ENCODE results near the gene FBXO42.
"Not testable (repeated sequence)": the region's sequence is repeated elsewhere in the genome, so short reads cannot be mapped to it uniquely, and the experiment has no call there.

The FBXO42 gene

GRCh38 chr1:16257968-16258367, 94.3 kb downstream of the FBXO42 start:
- H3K4me3 ChIP-seq (ENCODE audit: low read depth in 1 of 2, low read length in 1 of 2), result no peak overlapping the region
- no peak overlapping the region for H3K27ac ChIP-seq
- H3K36me3 ChIP-seq, result peaks cover 39% of the 10 kb centered on the region
- TF ChIP-seq CTCF (IDR thresholded peaks at IDR 0.05), result no peak
- H3K27me3 ChIP-seq, result no peaks in the 10 kb centered on the region
- H3K4me1 ChIP-seq (ENCODE audit: control insufficient read depth in 1 of 2, insufficient read depth in 1 of 2, low read depth in 1 of 2, low read length in 1 of 2), result no peaks in the 10 kb centered on the region
- no peaks in the 10 kb centered on the region for H3K9me3 ChIP-seq

- not testable (repeated sequence) for H3K9me3 ChIP-seq; H3K4me3 ChIP-seq (ENCODE audit: low read depth in 1 of 2, low read length in 1 of 2); H3K27ac ChIP-seq; H3K4me1 ChIP-seq (ENCODE audit: control insufficient read depth in 1 of 2, insufficient read depth in 1 of 2, low read depth in 1 of 2, low read length in 1 of 2); H3K27me3 ChIP-seq
- H3K36me3 ChIP-seq, result peaks cover 43% of the 10 kb centered on the region
Observed at GRCh38 chr1:16257556-16257955, 94.7 kb downstream of the FBXO42 start.

GRCh38 chr1:16256478-16256877, 95.8 kb downstream of the FBXO42 start:
- TF ChIP-seq CTCF (IDR thresholded peaks at IDR 0.05), result no peak

GRCh38 chr1:16254263-16254928, 97.9 kb downstream of the FBXO42 start:
- Histone ChIP-seq H3K4me3 (ENCODE audit: low read depth in 1 of 2, low read length in 1 of 2) (no peak overlapping the region), H3K27me3 (no peaks in the 10 kb centered on the region), H3K4me1 (ENCODE audit: control insufficient read depth in 1 of 2, insufficient read depth in 1 of 2, low read depth in 1 of 2, low read length in 1 of 2) (peaks cover 6 to 8% of the 10 kb centered on the region in 2 experiments), H3K9me3 (no peaks in the 10 kb centered on the region), H3K36me3 (peaks cover 65% of the 10 kb centered on the region), H3K27ac (no peak overlapping the region)
- no peak for TF ChIP-seq CTCF (IDR thresholded peaks at IDR 0.05)

More at GRCh38 chr1:16256478-16256877, 95.8 kb downstream of the FBXO42 start:
- Histone ChIP-seq H3K27ac (no peak overlapping the region), H3K36me3 (peaks cover 54% of the 10 kb centered on the region), H3K4me3 (ENCODE audit: low read depth in 1 of 2, low read length in 1 of 2) (no peak overlapping the region), H3K9me3 (no peaks in the 10 kb centered on the region), H3K4me1 (ENCODE audit: control insufficient read depth in 1 of 2, insufficient read depth in 1 of 2, low read depth in 1 of 2, low read length in 1 of 2) (no peaks in the 10 kb centered on the region), H3K27me3 (no peaks in the 10 kb centered on the region)

GRCh38 chr1:16253332-16253922, 98.9 kb downstream of the FBXO42 start:
- no peaks in the 10 kb centered on the region for H3K27me3 ChIP-seq
- peaks cover 65% of the 10 kb centered on the region for H3K36me3 ChIP-seq
- no peak for TF ChIP-seq CTCF (IDR thresholded peaks at IDR 0.05)
- no peak overlapping the region for H3K4me3 ChIP-seq (ENCODE audit: low read depth in 1 of 2, low read length in 1 of 2)
- H3K4me1 ChIP-seq (ENCODE audit: control insufficient read depth in 1 of 2, insufficient read depth in 1 of 2, low read depth in 1 of 2, low read length in 1 of 2), result peaks cover 6 to 8% of the 10 kb centered on the region in 2 experiments
- no peaks in the 10 kb centered on the region for H3K9me3 ChIP-seq
- no peak overlapping the region for H3K27ac ChIP-seq

GRCh38 chr1:16252912-16253311, 99.4 kb downstream of the FBXO42 start:
- no peak overlapping the region for H3K27ac ChIP-seq
- peaks cover 69% of the 10 kb centered on the region for H3K36me3 ChIP-seq
- no peaks in the 10 kb centered on the region for H3K27me3 ChIP-seq
- H3K4me1 ChIP-seq (ENCODE audit: control insufficient read depth in 1 of 2, insufficient read depth in 1 of 2, low read depth in 1 of 2, low read length in 1 of 2), result peaks cover 6 to 8% of the 10 kb centered on the region in 2 experiments
- no peaks in the 10 kb centered on the region for H3K9me3 ChIP-seq
- TF ChIP-seq CTCF (IDR thresholded peaks at IDR 0.05), result no peak
- no peak overlapping the region for H3K4me3 ChIP-seq (ENCODE audit: low read depth in 1 of 2, low read length in 1 of 2)

Measured in neutrophil (primary cell).